ENCODE results near the gene DSTN.

The DSTN gene

DNA sequence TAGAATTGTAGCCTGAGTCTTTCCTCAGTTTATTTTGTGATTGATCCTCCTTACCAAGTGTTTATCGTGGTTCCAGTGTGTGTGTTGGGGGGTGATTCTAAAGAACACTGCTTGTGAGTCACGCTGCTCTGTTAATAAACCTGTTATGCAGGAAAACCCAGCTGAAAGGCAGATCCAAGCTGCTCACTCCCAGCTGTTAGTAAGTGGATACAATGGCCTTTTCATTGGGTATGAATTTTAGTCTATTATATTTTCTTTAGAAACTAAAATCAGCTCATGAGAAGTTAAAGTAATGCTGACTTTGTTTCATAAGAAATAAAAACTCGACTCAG is 12.2 kb upstream of the DSTN start:
- peak; percentile 64 for ATAC-seq
- no peak for TF ChIP-seq ISL1 (CRISPR knock-in tag; IDR thresholded peaks at IDR 0.05)
- TF ChIP-seq ZFP3 (CRISPR knock-in tag; IDR thresholded peaks at IDR 0.05): no peak

DNA sequence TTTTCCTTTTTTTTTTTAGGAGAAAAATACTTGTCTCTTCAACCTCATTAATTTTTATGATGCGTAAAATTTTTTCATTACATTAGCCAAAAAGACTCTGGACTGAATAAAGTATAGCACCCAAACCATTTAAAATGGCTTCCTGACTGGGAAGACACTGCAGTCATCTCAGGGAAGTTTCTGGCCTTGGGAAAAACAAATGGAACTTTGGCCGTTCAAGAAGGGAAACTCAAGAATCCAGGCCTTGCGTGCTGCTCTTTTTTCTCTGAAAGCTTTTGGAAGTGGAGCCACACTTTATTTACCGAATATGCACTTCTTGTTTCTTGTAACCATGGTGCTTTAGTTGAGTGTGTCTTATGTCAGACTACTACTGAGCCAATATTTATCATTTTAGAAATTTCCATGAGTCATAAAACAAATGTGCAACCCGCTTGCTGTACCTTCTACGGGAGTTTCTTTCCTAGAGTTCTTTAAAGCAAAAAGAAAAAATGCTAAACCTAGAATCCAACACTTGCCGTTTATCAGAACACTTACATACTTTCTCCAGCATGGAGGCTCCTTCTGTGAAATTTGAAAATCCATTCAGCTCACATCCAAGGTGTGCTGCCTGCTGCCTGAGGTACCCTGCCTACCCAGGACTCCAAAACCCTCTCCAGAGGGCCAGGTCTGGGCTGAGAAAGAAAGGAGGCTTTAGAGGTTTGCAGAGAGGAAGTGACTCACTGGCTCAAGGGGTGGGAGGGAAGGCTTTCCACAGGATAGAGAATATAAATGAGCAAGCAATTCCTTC is 11.5 kb upstream of the DSTN start:
- peak; percentile 89 for ATAC-seq
- no peak for TF ChIP-seq PPARA (CRISPR knock-in tag; IDR thresholded peaks at IDR 0.05; ENCODE audit: borderline replicate concordance)
- TF ChIP-seq, protein P1, sequence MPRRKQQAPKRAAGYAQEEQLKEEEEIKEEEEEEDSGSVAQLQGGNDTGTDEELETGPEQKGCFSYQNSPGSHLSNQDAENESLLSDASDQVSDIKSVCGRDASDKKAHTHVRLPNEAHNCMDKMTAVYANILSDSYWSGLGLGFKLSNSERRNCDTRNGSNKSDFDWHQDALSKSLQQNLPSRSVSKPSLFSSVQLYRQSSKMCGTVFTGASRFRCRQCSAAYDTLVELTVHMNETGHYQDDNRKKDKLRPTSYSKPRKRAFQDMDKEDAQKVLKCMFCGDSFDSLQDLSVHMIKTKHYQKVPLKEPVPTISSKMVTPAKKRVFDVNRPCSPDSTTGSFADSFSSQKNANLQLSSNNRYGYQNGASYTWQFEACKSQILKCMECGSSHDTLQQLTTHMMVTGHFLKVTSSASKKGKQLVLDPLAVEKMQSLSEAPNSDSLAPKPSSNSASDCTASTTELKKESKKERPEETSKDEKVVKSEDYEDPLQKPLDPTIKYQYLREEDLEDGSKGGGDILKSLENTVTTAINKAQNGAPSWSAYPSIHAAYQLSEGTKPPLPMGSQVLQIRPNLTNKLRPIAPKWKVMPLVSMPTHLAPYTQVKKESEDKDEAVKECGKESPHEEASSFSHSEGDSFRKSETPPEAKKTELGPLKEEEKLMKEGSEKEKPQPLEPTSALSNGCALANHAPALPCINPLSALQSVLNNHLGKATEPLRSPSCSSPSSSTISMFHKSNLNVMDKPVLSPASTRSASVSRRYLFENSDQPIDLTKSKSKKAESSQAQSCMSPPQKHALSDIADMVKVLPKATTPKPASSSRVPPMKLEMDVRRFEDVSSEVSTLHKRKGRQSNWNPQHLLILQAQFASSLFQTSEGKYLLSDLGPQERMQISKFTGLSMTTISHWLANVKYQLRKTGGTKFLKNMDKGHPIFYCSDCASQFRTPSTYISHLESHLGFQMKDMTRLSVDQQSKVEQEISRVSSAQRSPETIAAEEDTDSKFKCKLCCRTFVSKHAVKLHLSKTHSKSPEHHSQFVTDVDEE (CRISPR knock-in tag; IDR thresholded peaks at IDR 0.05): no peak
- no peak for TF ChIP-seq ZFP30 (CRISPR knock-in tag; IDR thresholded peaks at IDR 0.05)
- TF ChIP-seq, protein P2, sequence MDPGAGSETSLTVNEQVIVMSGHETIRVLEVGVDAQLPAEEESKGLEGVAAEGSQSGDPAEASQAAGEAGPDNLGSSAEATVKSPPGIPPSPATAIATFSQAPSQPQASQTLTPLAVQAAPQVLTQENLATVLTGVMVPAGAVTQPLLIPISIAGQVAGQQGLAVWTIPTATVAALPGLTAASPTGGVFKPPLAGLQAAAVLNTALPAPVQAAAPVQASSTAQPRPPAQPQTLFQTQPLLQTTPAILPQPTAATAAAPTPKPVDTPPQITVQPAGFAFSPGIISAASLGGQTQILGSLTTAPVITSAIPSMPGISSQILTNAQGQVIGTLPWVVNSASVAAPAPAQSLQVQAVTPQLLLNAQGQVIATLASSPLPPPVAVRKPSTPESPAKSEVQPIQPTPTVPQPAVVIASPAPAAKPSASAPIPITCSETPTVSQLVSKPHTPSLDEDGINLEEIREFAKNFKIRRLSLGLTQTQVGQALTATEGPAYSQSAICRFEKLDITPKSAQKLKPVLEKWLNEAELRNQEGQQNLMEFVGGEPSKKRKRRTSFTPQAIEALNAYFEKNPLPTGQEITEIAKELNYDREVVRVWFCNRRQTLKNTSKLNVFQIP (CRISPR knock-in tag; IDR thresholded peaks at IDR 0.05; ENCODE audit: borderline replicate concordance, low read depth): no peak
- no peak for TF ChIP-seq ESRRG (CRISPR knock-in tag; IDR thresholded peaks at IDR 0.05)
- no peak for TF ChIP-seq ZC3H10 (CRISPR knock-in tag; IDR thresholded peaks at IDR 0.05)
- no peak for TF ChIP-seq TCF4 (CRISPR knock-in tag; IDR thresholded peaks at IDR 0.05; ENCODE audit: borderline replicate concordance)
- TF ChIP-seq ISL1 (CRISPR knock-in tag; IDR thresholded peaks at IDR 0.05): no peak; the same call in 1 of the 2 replicates
- no peak for TF ChIP-seq TOX (CRISPR knock-in tag; IDR thresholded peaks at IDR 0.05; ENCODE audit: borderline replicate concordance)
- no peak for TF ChIP-seq RARB (CRISPR knock-in tag; IDR thresholded peaks at IDR 0.05)
- TF ChIP-seq, protein P3, sequence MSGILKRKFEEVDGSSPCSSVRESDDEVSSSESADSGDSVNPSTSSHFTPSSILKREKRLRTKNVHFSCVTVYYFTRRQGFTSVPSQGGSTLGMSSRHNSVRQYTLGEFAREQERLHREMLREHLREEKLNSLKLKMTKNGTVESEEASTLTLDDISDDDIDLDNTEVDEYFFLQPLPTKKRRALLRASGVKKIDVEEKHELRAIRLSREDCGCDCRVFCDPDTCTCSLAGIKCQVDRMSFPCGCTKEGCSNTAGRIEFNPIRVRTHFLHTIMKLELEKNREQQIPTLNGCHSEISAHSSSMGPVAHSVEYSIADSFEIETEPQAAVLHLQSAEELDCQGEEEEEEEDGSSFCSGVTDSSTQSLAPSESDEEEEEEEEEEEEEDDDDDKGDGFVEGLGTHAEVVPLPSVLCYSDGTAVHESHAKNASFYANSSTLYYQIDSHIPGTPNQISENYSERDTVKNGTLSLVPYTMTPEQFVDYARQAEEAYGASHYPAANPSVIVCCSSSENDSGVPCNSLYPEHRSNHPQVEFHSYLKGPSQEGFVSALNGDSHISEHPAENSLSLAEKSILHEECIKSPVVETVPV (CRISPR knock-in tag; IDR thresholded peaks at IDR 0.05): no peak
- TF ChIP-seq, protein P4, sequence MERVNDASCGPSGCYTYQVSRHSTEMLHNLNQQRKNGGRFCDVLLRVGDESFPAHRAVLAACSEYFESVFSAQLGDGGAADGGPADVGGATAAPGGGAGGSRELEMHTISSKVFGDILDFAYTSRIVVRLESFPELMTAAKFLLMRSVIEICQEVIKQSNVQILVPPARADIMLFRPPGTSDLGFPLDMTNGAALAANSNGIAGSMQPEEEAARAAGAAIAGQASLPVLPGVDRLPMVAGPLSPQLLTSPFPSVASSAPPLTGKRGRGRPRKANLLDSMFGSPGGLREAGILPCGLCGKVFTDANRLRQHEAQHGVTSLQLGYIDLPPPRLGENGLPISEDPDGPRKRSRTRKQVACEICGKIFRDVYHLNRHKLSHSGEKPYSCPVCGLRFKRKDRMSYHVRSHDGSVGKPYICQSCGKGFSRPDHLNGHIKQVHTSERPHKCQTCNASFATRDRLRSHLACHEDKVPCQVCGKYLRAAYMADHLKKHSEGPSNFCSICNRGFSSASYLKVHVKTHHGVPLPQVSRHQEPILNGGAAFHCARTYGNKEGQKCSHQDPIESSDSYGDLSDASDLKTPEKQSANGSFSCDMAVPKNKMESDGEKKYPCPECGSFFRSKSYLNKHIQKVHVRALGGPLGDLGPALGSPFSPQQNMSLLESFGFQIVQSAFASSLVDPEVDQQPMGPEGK (CRISPR knock-in tag; IDR thresholded peaks at IDR 0.05; ENCODE audit: borderline replicate concordance): no peak
- TF ChIP-seq OSR1 (CRISPR knock-in tag; IDR thresholded peaks at IDR 0.05): no peak

DNA sequence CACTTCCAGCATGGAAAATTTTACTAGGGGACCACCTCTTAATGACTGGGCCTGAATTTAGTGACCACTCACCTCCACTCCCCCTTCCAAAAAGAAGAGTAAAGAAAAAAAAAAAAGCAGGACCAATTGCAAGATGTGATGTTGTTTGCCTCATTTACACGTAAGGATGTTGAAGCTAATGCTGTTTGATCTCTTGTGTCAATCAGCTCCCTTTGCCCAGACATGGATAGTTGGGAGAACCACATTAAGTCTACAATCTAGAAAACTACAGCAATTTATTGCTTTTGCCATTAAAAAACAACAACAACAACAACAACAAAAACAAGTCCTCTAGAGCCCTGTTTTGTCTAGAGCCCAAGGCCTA is 11.0 kb upstream of the DSTN start:
- TF ChIP-seq TCF4 (CRISPR knock-in tag; IDR thresholded peaks at IDR 0.05; ENCODE audit: borderline replicate concordance) (no peak), ESRRG (CRISPR knock-in tag; IDR thresholded peaks at IDR 0.05) (no peak), ISL1 (CRISPR knock-in tag; IDR thresholded peaks at IDR 0.05) (no peak)
- TF ChIP-seq, protein P2 (CRISPR knock-in tag; IDR thresholded peaks at IDR 0.05; ENCODE audit: borderline replicate concordance, low read depth): no peak
- ATAC-seq: no peak

DNA sequence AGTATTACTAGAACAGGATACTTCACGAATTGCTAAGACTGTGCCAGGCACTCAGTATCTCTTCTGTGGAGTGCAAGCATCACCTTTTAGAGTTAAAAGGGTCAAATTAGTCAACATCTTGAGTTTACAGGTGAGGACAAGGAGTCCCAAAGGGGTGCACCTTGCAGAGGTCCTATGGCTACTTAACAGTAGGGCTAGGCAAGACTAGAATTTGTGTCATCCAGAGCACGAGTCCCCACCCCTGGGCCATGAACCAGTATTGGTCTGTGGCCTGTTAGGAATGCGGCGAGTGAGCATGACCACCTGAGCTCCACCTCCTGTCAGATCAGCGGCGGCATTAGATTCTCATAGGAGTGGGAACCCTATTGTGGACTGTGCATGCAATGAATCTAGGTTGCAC is 10.5 kb upstream of the DSTN start:
- no peak for TF ChIP-seq ISL1 (CRISPR knock-in tag; IDR thresholded peaks at IDR 0.05)
- TF ChIP-seq ZFP3 (CRISPR knock-in tag; IDR thresholded peaks at IDR 0.05): no peak
- TF ChIP-seq ZNF70 (CRISPR knock-in tag; IDR thresholded peaks at IDR 0.05): no peak
- TF ChIP-seq, protein P5, sequence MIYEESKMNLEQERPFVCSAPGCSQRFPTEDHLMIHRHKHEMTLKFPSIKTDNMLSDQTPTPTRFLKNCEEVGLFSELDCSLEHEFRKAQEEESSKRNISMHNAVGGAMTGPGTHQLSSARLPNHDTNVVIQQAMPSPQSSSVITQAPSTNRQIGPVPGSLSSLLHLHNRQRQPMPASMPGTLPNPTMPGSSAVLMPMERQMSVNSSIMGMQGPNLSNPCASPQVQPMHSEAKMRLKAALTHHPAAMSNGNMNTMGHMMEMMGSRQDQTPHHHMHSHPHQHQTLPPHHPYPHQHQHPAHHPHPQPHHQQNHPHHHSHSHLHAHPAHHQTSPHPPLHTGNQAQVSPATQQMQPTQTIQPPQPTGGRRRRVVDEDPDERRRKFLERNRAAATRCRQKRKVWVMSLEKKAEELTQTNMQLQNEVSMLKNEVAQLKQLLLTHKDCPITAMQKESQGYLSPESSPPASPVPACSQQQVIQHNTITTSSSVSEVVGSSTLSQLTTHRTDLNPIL (CRISPR knock-in tag; IDR thresholded peaks at IDR 0.05; ENCODE audit: low read depth): no peak
- no peak for TF ChIP-seq GLIS3 (CRISPR knock-in tag; IDR thresholded peaks at IDR 0.05)
- no peak for ATAC-seq
